ENCODE measurements around the gene IL18.

Gene IL18

GRCh38 chr11:112114460-112114859 is 49.4 kb downstream of the IL18 start:
- Histone ChIP-seq H3K9ac (ENCODE audit: low read length) (no peak overlapping the region), H2AK5ac (ENCODE audit: low read length) (no peak overlapping the region), H3K79me2 (ENCODE audit: control insufficient read depth, insufficient read depth, low read length, poor library complexity) (no peaks in the 10 kb centered on the region), H2AFZ (ENCODE audit: insufficient read depth, low read length, poor library complexity) (no peak overlapping the region), H4K91ac (ENCODE audit: low read depth, low read length) (no peak overlapping the region), H3K4me3 (ENCODE audit: low read depth, low read length) (no peak overlapping the region), H2BK5ac (ENCODE audit: low read depth, low read length, poor library complexity) (no peak overlapping the region), H3K36me3 (ENCODE audit: control insufficient read depth in 1 of 2, insufficient read depth in 2 of 2, low read length in 2 of 2) (no peaks in the 10 kb centered on the region), H3K18ac (ENCODE audit: low read length) (no peak overlapping the region), H3K79me1 (ENCODE audit: low read length) (no peaks in the 10 kb centered on the region), H3K27me3 (ENCODE audit: insufficient read depth, low read length) (no peaks in the 10 kb centered on the region), H4K8ac (ENCODE audit: low read depth, low read length) (no peak overlapping the region), H3K27ac (ENCODE audit: low read depth, low read length) (no peak overlapping the region), H2BK12ac (ENCODE audit: low read length) (no peak overlapping the region), H3K23ac (ENCODE audit: low read length) (no peak overlapping the region), H3K4me1 (ENCODE audit: control insufficient read depth in 1 of 2, insufficient read depth in 2 of 2, low read length in 2 of 2) (no peaks in the 10 kb centered on the region), H3K4me2 (ENCODE audit: low read length) (no peak overlapping the region), H3K14ac (ENCODE audit: low read length) (no peak overlapping the region), H4K12ac (ENCODE audit: low read depth, low read length) (no peak overlapping the region), H3K9me3 (ENCODE audit: insufficient read depth, low read depth, low read length) (no peaks in the 10 kb centered on the region), H3K4ac (ENCODE audit: low read depth, low read length) (no peak overlapping the region), H2BK120ac (ENCODE audit: insufficient read depth, low read length, poor library complexity) (no peak overlapping the region)
- WGBS (ENCODE audit: extremely low coverage, insufficient coverage, insufficient read length) = no CpG with 5 or more reads among the region's 2 CpGs
- DNase-seq = peak in 1 of 2 donors; percentile 21

GRCh38 chr11:112113539-112114457 is 50.1 kb downstream of the IL18 start:
- H3K79me2 ChIP-seq (ENCODE audit: control insufficient read depth, insufficient read depth, low read length, poor library complexity) = no peaks in the 10 kb centered on the region
- H2AFZ ChIP-seq (ENCODE audit: insufficient read depth, low read length, poor library complexity) = no peak overlapping the region
- no peak overlapping the region for H3K18ac ChIP-seq (ENCODE audit: low read length)
- no peak overlapping the region for H4K8ac ChIP-seq (ENCODE audit: low read depth, low read length)
- H2BK5ac ChIP-seq (ENCODE audit: low read depth, low read length, poor library complexity) = no peak overlapping the region
- no peak overlapping the region for H3K23ac ChIP-seq (ENCODE audit: low read length)
- H3K4me3 ChIP-seq (ENCODE audit: low read depth, low read length) = no peak overlapping the region
- no peak overlapping the region for H4K91ac ChIP-seq (ENCODE audit: low read depth, low read length)
- H3K4me1 ChIP-seq (ENCODE audit: control insufficient read depth in 1 of 2, insufficient read depth in 2 of 2, low read length in 2 of 2) = no peaks in the 10 kb centered on the region
- no peaks in the 10 kb centered on the region for H3K9me3 ChIP-seq (ENCODE audit: insufficient read depth, low read depth, low read length)
- H3K27me3 ChIP-seq (ENCODE audit: insufficient read depth, low read length) = no peaks in the 10 kb centered on the region
- no peak overlapping the region for H3K27ac ChIP-seq (ENCODE audit: low read depth, low read length)
- no peak overlapping the region for H3K4me2 ChIP-seq (ENCODE audit: low read length)
- no peaks in the 10 kb centered on the region for H3K79me1 ChIP-seq (ENCODE audit: low read length)
- no peak overlapping the region for H2AK5ac ChIP-seq (ENCODE audit: low read length)
- H3K14ac ChIP-seq (ENCODE audit: low read length) = no peak overlapping the region
- DNase-seq = peak in 1 of 2 donors; percentile 73
- H2BK12ac ChIP-seq (ENCODE audit: low read length) = no peak overlapping the region
- no peak overlapping the region for H2BK120ac ChIP-seq (ENCODE audit: insufficient read depth, low read length, poor library complexity)
- no peaks in the 10 kb centered on the region for H3K36me3 ChIP-seq (ENCODE audit: control insufficient read depth in 1 of 2, insufficient read depth in 2 of 2, low read length in 2 of 2)
- no peak overlapping the region for H3K9ac ChIP-seq (ENCODE audit: low read length)
- H3K4ac ChIP-seq (ENCODE audit: low read depth, low read length) = no peak overlapping the region
- no peak overlapping the region for H4K12ac ChIP-seq (ENCODE audit: low read depth, low read length)
- WGBS (ENCODE audit: extremely low coverage, insufficient coverage, insufficient read length) = no CpG with 5 or more reads among the region's 6 CpGs

- Histone ChIP-seq H2BK12ac (ENCODE audit: low read length) (no peak overlapping the region), H3K79me1 (ENCODE audit: low read length) (no peaks in the 10 kb centered on the region), H3K4ac (ENCODE audit: low read depth, low read length) (no peak overlapping the region), H2BK5ac (ENCODE audit: low read depth, low read length, poor library complexity) (no peak overlapping the region), H4K91ac (ENCODE audit: low read depth, low read length) (no peak overlapping the region), H3K4me3 (ENCODE audit: low read depth, low read length) (no peak overlapping the region), H4K8ac (ENCODE audit: low read depth, low read length) (no peak overlapping the region), H2BK120ac (ENCODE audit: insufficient read depth, low read length, poor library complexity) (no peak overlapping the region), H3K9ac (ENCODE audit: low read length) (no peak overlapping the region), H3K18ac (ENCODE audit: low read length) (no peak overlapping the region), H3K27me3 (ENCODE audit: insufficient read depth, low read length) (no peaks in the 10 kb centered on the region), H3K4me2 (ENCODE audit: low read length) (no peak overlapping the region), H3K79me2 (ENCODE audit: control insufficient read depth, insufficient read depth, low read length, poor library complexity) (no peaks in the 10 kb centered on the region), H3K36me3 (ENCODE audit: control insufficient read depth in 1 of 2, insufficient read depth in 2 of 2, low read length in 2 of 2) (no peaks in the 10 kb centered on the region), H3K4me1 (ENCODE audit: control insufficient read depth in 1 of 2, insufficient read depth in 2 of 2, low read length in 2 of 2) (no peaks in the 10 kb centered on the region), H3K23ac (ENCODE audit: low read length) (no peak overlapping the region), H3K14ac (ENCODE audit: low read length) (no peak overlapping the region), H2AK5ac (ENCODE audit: low read length) (no peak overlapping the region), H2AFZ (ENCODE audit: insufficient read depth, low read length, poor library complexity) (no peak overlapping the region), H4K12ac (ENCODE audit: low read depth, low read length) (no peak overlapping the region), H3K27ac (ENCODE audit: low read depth, low read length) (no peak overlapping the region), H3K9me3 (ENCODE audit: insufficient read depth, low read depth, low read length) (no peaks in the 10 kb centered on the region)
- no peak for DNase-seq
- WGBS (ENCODE audit: extremely low coverage, insufficient coverage, insufficient read length) = no CpG with 5 or more reads among the region's 8 CpGs
These were observed 57.8 kb downstream of the IL18 start for GRCh38 chr11:112106070-112106469.

- no peak overlapping the region for H4K12ac ChIP-seq (ENCODE audit: low read depth, low read length)
- no peaks in the 10 kb centered on the region for H3K9me3 ChIP-seq (ENCODE audit: insufficient read depth, low read depth, low read length)
- no CpG with 5 or more reads among the region's 6 CpGs for WGBS (ENCODE audit: extremely low coverage, insufficient coverage, insufficient read length)
- H3K4me2 ChIP-seq (ENCODE audit: low read length) = no peak overlapping the region
- no peak overlapping the region for H3K27ac ChIP-seq (ENCODE audit: low read depth, low read length)
- no peak overlapping the region for H3K4ac ChIP-seq (ENCODE audit: low read depth, low read length)
- no peak for DNase-seq
- no peaks in the 10 kb centered on the region for H3K4me1 ChIP-seq (ENCODE audit: control insufficient read depth in 1 of 2, insufficient read depth in 2 of 2, low read length in 2 of 2)
- no peak overlapping the region for H3K23ac ChIP-seq (ENCODE audit: low read length)
- H4K8ac ChIP-seq (ENCODE audit: low read depth, low read length) = no peak overlapping the region
- H2BK120ac ChIP-seq (ENCODE audit: insufficient read depth, low read length, poor library complexity) = no peak overlapping the region
- no peaks in the 10 kb centered on the region for H3K79me2 ChIP-seq (ENCODE audit: control insufficient read depth, insufficient read depth, low read length, poor library complexity)
- no peak overlapping the region for H2BK12ac ChIP-seq (ENCODE audit: low read length)
- no peak overlapping the region for H4K91ac ChIP-seq (ENCODE audit: low read depth, low read length)
- H3K27me3 ChIP-seq (ENCODE audit: insufficient read depth, low read length) = no peaks in the 10 kb centered on the region
- no peak overlapping the region for H2AFZ ChIP-seq (ENCODE audit: insufficient read depth, low read length, poor library complexity)
- H2BK5ac ChIP-seq (ENCODE audit: low read depth, low read length, poor library complexity) = no peak overlapping the region
- H3K4me3 ChIP-seq (ENCODE audit: low read depth, low read length) = no peak overlapping the region
- H2AK5ac ChIP-seq (ENCODE audit: low read length) = no peak overlapping the region
- no peaks in the 10 kb centered on the region for H3K36me3 ChIP-seq (ENCODE audit: control insufficient read depth in 1 of 2, insufficient read depth in 2 of 2, low read length in 2 of 2)
- H3K9ac ChIP-seq (ENCODE audit: low read length) = no peak overlapping the region
- no peaks in the 10 kb centered on the region for H3K79me1 ChIP-seq (ENCODE audit: low read length)
- no peak overlapping the region for H3K18ac ChIP-seq (ENCODE audit: low read length)
- H3K14ac ChIP-seq (ENCODE audit: low read length) = no peak overlapping the region
These were observed 60.4 kb downstream of the IL18 start for GRCh38 chr11:112103446-112103845.
